HG02610 (cell line): ENCODE results near the gene SCAMP2.
"Not testable (repeated sequence)": the region's sequence is repeated elsewhere in the genome, so short reads cannot be mapped to it uniquely, and the experiment has no call there.

Experiments
- ATAC-seq: cut with Tn5 transposase; IDR thresholded peaks from one replicate; pipeline ENCODE4 v1.9.1; 2021; ENCODE audit warnings: mild to moderate bottlenecking, moderate library complexity; ENCODE audit not compliant: unreplicated experiment

Gene SCAMP2, protein sequence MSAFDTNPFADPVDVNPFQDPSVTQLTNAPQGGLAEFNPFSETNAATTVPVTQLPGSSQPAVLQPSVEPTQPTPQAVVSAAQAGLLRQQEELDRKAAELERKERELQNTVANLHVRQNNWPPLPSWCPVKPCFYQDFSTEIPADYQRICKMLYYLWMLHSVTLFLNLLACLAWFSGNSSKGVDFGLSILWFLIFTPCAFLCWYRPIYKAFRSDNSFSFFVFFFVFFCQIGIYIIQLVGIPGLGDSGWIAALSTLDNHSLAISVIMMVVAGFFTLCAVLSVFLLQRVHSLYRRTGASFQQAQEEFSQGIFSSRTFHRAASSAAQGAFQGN

DNA sequence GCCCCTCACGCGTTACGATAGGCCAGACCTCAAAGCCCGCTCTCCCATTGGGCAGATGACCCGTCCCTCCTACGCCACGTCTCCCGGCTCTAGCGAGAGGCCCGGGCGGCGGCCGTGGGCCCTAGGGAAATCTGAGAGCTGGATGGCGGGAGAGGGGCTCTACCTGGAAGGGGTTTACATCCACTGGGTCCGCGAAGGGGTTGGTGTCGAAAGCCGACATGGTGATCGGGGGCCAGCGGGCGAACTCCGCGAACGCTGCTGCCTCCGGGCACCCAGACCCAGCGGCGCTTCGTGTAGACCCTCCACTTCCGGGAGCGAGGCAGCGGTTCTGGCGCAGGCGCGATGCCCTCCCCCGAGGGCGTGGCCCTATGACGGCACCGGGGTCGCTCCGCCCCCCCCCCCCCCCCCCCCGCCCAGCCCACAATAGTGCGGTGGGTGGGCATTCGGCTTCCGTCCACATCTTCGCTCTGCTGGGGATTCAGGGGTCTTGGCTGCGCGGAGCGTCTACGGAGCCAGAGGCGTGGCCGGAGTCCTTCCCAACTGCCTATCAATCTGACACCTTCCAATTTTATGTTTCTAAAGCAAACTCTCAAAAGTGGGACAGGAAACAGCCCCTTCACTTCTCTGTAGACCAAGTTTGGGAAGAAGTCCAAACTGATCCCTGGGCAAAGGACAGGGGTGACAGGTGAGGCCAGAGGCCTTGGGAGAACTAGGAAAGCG, at the start of gene SCAMP2:
SCAMP2 (minus strand) TSS at position 330 of the 720 bp plus-strand sequence; CDS start at position 220, 110 bp downstream.
- peak; percentile 76 for ATAC-seq

DNA sequence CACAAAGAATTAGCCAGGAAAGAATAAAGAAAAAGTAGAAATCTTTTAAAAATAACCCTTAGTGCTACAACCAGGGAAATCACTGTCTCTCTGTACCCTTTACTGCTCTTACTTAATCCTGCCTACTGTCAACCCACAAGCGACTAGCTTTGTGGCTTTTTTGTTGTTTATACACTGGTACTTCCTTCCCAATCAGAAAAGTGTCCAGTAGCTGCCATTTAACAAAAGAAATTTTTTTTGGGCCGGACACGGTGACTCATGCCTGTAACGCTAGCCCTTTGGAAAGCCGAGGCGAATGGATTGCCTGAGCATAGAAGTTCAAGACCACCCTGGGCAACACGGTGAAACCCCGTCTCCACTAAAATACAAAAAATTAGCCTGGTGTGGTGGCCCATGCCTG, 47.3 kb upstream of the SCAMP2 start:
- no peak for ATAC-seq

DNA sequence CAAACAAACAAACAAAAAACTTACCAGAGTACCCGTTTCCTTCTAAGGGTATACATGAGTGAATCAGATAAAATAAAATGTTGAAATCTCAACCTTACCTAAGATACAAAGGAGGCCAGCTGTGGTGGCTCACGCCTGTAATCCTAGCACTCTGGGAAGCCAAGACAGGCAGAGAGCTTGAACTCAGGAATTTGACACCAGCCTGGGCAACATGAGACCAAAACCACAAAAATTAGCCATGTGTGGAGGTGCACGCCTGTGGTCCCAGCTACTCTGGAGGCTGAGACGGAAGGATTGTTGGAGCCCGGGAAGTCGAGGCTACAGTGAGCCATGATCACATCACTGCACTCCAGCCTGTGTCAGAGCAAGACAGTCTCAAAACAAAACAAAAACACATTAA, 44.5 kb upstream of the SCAMP2 start:
- ATAC-seq = no peak

DNA sequence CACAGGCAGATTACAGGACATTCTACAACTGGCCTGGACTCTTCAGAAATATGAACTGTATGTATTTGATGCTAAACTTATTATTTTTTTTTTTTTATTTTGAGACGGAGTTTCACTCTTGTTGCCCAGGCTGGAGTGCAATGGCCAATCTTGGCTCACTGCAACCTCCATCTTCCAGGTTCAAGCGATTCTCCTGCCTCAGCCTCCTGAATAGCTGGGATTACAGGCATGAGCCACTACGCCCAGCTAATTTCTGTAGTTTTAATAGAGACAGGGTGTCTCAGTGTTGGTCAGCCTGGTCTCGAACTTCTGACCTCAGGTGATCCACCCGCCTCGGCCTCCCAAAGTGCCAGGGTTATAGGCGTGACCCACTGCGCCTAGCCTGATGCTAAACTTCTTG, 40.6 kb upstream of the SCAMP2 start:
- ATAC-seq = not testable (repeated sequence)

DNA sequence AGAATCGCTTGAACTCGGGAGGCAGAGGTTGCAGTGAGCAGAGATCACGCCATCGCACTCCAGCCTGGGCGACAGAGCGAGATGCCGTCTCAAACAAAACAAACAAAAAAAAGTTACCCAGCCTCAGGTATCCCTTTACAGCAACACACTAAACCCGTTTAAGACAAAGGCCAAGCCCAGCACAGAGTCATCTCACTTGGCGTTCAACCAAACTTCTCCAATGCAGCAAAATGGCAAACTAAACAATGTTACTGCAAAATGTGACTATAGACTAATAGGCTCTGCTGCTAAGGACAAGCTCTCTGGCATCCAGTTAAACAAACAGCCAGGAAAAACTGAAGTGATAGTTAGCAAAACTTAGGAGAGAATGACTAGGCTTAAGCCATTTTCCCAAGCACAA, 39.9 kb upstream of the SCAMP2 start:
- ATAC-seq = no peak

DNA sequence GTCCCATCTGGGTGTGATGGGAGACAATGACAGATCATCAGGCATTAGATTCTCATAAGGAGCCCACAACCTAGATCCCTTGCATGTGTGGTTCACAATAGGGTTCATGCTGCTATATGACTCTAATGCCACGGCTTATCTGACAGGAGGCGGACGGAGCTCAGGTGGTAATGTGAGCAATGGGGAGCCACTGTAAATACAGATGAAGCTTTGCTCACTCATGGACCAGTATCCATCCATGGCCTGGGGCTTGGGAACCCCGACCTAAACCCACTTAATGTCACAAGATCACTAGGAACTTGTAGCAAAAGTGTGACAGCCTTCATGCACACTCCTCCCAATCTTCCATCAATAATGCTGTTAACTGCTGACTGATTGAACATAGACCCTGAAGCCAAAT, 35.5 kb upstream of the SCAMP2 start:
- ATAC-seq = no peak

DNA sequence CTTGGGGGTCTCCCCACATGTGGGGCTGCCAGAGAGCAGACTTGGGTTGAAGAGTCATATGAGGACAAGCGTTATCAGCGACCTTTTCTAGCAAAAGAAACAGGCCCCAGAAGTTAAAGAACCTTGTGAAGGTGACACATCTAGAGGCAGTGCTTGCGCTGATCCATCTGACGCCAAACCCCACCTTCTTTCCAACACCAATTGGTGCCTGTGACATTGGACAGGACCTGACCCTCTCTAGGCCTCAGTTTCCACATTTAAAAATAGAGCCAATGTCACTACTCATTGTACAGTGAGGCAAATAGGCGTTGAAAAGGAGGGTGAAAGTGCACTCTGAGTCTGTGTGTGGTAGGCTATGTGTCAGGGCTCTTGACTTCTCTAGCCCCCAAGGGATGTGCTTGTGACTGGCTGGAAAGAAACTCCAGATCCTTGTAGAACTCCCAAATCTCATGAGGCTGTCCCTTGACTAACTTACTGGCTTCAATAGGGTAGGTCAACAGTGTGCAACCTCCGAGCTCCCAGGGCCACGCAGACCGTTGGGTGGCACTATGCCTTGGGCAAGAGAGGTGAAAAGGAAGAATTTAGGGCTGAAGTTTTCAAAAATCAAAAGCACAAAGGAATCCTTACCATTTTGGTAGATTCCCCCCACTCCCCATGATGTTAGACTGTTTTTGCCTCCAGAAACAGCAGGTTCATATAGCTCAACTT, 34.2 kb upstream of the SCAMP2 start:
- ATAC-seq = no peak

DNA sequence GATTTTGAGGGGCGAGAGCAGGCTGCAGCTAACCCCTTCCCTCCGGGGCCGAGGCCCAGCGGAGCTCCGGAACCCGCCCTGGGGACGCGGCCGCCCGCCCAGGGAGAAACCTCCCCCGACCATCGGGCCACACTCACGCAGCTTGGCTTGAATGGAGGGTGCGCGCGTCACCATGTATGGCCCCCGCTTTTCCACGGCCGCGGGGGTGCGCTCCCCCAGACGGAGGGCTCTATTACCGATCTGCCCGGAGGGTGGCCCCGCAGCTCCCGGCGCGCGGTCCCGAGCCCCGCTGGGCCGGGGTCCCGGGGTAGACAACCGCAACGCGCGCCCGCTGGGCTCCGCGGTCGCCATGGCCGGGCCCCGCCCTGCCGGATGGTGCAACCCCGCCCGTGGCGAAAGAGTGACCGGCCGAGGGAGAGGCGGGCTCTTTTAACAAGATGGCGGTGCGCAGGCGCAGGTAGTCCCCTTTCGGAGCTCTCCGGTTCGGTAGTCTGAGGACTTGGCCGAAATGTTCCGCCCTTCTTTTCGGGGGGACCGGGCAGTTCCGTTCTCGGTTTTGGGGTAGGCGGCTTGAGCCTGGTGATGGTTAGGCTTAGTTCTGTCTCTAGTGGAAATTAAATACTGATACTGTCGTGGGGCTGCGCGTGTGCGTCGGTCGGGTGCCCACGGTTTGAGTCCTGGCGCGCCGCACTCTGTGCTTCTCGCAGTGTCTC, 33.4 kb upstream of the SCAMP2 start, which contains the start of gene FAM219B:
FAM219B (minus strand) TSS at position 402 of the 713 bp plus-strand sequence; CDS start at position 351, 51 bp downstream.
- peak; percentile 75 for ATAC-seq

DNA sequence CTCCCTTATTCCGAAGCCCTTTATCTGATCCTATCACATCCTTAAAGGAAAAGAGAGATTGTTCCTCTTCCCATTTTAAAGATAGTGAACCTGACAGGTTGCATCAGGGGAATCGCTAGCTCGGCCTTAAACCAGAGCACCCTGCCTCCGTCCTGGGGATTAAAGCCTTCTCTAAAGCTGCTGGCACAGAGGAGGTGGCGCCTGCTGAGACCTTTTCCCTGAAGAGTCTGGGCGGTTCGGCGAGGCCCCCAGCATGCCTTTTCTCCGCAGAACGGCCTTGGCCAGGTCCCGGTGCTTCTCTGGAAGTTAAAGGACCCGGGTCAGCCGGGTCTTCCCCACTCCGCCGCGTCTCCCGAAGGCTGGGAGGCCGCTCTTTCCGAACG, 32.9 kb upstream of the SCAMP2 start:
- peak; percentile 20 for ATAC-seq

DNA sequence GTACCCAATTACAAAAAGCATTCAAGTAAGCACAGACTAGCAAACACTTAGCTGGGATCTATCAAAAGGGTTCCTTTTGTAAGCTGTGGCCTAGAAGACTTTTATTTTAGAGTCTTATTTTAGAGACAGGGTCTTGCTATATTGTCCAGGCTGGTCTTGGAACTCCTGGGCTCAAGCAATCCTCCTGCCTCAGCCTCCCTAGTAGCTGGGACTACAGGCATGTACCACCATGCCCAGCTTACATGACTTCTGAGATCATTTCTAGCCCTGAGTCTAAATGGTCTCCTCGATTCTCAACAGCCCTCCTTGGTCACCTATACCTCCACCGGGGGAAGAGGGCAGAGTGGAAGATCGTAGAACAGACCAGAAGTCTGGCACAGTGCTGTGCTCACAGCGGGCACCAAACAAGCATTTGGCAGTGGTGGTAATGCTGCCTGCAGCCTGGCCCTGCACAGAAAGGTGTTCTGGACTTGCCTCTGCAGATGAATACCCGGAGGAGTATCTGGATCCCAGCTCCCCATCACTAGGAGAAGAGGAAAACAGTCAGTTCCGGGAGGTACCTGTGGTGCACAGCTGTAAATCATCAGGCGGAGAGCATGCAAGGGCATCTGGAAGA, 31.1 kb upstream of the SCAMP2 start:
- ATAC-seq = no peak

DNA sequence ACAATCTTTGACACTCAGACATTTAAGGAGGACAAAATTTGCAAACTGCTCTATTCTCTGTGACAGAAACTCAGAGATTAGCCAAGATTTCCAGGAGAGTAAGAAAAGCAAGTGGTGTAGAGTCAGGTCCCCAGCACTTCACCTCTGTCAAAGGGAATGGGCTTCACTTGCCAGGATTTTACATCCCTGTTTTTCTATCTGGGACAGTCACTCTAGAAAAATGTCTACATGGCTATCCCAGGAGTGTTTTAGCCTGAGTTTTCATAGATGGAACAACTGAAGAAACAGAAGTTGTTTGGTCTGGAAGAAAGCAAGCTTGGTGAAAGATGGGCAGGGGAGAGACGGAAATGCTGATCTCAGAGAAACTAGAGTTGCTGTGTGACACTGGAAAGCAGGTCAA, 30.5 kb upstream of the SCAMP2 start:
- ATAC-seq = no peak

DNA sequence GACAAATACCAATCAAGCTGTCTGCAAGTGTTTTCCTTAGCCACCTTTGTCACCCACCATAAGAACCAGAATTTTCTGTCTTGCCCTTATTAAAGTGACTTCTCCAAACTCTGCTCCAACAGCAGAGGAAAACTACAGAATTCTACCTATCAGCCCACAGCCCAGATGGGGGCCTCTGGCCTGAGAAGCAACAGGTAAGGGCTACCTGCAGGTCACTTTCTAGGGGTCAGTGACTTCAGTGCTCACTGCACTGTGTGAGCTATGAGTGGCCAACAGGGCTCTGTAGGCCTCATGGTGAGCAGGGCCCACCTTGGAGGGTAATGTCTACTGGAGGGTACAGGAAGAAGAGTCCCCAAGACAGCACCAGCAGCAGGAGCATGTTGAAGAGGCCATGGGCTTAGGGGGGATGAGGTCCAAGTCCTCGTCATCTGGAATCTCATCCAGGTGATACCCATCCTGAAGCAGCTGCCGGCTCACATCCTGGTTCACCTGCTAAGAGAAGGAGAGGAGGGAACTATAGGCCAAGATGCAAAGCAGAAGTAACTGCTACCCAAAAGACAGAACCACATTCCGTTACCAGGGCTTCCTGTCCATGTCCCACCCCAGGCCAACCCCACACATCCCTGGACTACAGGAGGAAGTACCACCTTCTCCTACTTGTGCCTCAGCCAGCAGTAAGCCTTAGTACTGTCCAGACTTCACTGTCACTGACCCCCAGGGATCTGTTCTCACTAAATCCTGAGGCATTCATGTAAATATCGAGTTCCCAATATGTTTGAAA, 29.3 kb upstream of the SCAMP2 start:
- ATAC-seq = no peak

DNA sequence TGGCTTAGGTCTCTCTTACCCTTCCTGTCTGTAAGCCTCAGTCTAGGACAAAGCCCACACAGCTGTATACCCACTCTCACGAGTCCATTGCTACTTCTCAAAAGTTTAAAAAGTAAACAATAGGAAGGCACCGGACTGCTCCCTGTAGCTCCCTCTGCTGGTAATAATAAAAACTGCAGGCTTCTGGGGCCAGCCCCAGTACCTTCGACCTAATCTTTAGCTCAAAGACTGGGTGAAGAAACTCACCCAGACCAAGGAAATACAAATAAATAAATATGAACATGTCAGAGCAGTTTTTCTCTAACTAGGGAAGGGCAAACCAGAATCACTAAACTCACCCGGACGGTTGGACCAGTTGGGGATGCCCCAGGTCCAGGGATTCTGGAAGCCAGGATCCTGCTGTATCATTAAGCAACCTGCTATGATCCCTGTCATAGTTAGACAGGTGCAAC, 28.5 kb upstream of the SCAMP2 start:
- no peak for ATAC-seq

DNA sequence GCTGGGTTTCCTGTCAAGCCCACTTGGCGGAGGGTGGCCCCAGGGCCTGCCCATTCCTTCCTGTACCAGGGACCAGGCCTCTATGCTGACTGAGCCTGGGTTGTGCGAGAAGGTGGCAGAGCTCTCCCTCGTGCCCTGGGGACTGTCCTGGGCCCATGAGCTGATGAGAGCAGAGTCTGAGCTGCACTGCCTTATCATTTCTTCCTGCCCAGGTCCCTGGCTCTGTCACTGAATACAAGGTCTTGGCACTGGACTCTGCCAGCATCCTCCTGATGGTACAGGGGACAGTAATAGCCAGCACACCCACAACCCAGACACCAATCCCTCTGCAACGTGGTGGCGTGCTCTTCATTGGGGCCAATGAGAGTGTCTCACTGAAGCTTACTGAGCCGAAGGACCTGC, 24.1 kb upstream of the SCAMP2 start:
- ATAC-seq = no peak

DNA sequence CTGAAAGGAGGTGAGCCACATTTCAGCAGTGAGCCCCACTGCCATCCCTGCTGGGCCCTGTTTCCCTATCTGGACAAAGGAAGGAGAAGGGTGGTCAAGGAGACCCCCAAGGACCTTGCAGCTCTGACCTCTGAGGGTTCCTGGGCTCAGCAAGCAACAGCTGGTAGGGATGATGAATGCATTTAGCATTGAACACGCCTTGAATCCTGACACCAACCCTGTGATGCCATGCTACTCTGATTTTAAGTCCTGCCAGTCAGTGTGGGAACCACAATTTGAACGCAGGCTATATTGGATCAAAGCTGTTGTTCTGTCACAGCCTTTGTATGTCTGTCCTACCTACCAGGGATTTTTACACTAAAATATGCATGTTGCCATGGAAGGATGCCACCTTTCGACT, 23.2 kb upstream of the SCAMP2 start:
- ATAC-seq = no peak

DNA sequence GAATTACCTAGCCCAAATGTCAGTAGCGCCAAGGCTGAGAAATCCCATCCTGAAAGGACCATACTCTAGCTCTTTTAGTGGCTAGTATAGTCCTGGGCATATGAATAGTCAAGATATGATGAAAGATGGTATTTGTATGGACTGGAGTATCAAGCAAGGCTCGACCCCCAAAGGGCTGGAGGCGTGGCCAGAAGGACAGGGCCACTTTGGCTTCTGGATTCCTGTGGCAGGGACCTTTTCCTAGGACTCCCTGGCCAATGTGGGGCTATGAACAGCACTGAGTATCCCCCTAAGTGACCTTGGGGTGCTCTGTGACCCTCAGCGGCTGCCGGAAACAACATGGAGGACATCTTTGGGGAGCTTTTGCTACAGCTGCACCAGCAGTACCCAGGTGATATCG, 22.7 kb upstream of the SCAMP2 start:
- no peak for ATAC-seq

DNA sequence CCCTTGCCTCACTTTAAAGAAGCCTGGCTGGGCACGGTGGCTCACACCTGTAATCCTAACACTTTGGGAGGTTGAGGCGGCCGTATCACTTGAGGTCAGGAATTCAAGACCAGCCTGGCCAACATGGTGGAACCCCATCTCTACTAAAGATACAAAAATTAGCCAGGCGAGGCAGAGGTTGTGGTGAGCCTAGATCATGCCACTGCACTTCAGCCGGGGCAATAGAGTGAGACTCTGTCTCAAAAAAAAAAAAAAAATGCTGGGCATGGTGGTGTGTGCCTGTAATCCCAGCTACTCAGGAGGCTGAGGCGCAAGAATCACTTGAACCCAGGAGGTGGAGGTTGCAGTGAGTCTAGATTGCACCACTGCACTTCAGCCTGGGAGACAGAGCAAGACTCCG, 21.2 kb upstream of the SCAMP2 start:
- not testable (repeated sequence) for ATAC-seq

DNA sequence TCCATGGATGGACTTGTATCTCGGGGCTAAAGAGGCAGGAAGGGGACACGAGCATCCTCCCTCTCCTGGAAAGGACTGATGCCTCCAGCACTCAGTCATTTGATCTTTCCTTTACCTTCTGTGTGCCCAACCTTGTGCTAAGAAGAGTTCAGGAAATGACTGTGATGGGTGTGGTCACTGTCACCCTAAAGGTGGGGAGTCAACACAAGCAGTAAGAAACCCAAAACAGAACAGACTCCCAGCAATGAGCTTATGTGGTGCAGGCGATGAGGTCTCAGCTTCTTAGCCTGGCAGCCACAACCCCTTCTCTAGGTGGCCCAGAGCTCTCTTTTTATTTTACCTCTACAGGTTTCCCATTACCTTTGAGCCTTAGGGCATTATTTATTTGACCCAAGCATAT, 20.5 kb upstream of the SCAMP2 start:
- no peak for ATAC-seq

DNA sequence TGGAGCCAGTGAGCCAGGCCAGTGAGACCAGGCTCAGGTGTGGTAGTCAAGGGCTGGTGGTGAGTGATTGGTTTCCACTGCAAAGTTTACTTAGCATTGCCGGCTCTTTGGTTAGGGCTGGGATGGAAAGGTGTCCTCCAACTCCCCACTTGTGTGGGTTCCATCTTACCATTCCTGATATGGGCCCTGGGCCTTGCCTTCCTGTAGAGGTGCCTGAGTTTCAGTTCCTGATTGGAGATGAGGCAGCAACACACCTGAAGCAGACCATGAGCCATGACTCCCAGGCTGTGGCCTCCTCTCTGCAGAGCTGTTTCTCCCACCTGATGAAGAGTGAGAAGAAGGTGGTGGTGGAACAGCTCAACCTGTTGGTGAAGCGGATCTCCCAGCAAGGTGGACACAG, 19.8 kb upstream of the SCAMP2 start:
- ATAC-seq = no peak

DNA sequence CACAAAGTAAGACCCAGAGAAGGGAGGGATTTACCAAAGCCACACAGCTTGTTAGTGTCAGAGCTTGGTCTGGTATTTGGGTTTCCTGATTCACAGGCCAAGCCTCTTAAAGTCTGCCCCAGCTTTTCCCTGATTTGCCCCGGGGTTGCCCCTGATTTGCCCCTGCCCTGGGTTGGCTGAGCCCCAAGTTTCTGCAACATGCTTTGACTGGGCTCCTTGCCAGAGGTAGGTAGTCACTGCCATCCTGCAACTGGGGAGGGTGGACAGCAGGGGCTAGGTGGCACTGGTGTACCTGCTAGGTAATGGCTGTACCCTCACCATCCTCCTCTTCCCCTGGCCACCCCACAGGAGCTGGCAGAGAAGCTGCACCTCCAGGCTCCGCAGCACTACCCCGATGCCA, 19.1 kb upstream of the SCAMP2 start:
- no peak for ATAC-seq
